HCT116 (cell line): ENCODE results near the gene S100A10. TPM values are rescaled to one million over a fixed set of nuclear protein-coding genes. Genes with fewer than 3 reads are reported as not detected.
A peak's percentile ranks its signal among the peaks of the same experiment; 100 is the strongest.

Experiments
- ATAC-seq: fragments of 200-7000 bp; cut with Tn5 transposase; 2 replicates; pipeline ENCODE4 v1.9.1; 2020; ENCODE audit warnings: mild to moderate bottlenecking, moderate library complexity
- BruUV-seq: library from RNA; stranded (reverse); fragments of 400-500 nt; replicated peaks from 2 replicates; lab custom pipeline; 2021; lab: Mats Ljungman, UMichigan
- CTCF ChIA-PET: fragments of 300-600 bp; sonication (Branson Sonifier 250); formaldehyde crosslinking; loops from one replicate; lab custom pipeline; 2021; ENCODE audit warnings: antibody characterized with exemption; lab: Charles Lee
- POLR2A ChIA-PET: fragments of 300-600, 350-600 bp; sonication (Branson Sonifier 250); formaldehyde crosslinking; loops from one replicate; lab custom pipeline; 2021; ENCODE audit warnings: antibody characterized with exemption; lab: Charles Lee
- RAD21 ChIA-PET, 2 experiments: fragments of 300-600 bp; sonication (Branson Sonifier 250); formaldehyde crosslinking; loops; one replicate each; lab custom pipeline; 2023; ENCODE audit warnings: low total read pairs in 2 of 2; ENCODE audit not compliant: uncharacterized antibody in 2 of 2, unreplicated experiment in 2 of 2, low non-redundant PET in 1 of 2; lab: Charles Lee
- DNase-seq: peaks from one replicate; pipeline ENCODE4 v3.0.0-alpha.2; 2010; ENCODE audit warnings: low read depth, low spot score
- H2AFZ ChIP-seq: fragments of 200-600 bp; shearing (Covaris generic), sonication (generic); 2 replicates; pipeline ENCODE4 v1.6.1; 2017; ENCODE audit warnings: low read depth, mixed run types, mixed read lengths, antibody characterized with exemption, low read length; ENCODE audit not compliant: poor library complexity, severe bottlenecking
- H3K27ac ChIP-seq: 2 replicates; pipeline ENCODE4 v1.5.1; 2012; ENCODE audit warnings: low read depth, low read length
- H3K27me3 ChIP-seq: fragments of 200-600 bp; sonication (generic); 2 replicates; pipeline ENCODE4 v1.6.1; 2016; ENCODE audit warnings: mixed run types, low read length, mixed read lengths; ENCODE audit not compliant: insufficient read depth
- H3K36me3 ChIP-seq, 2 experiments: fragments of 200-500 bp in 1 of 2; fragments of 200-600 bp in 1 of 2; sonication (Bioruptor generic) in 1 of 2; sonication (generic) in 1 of 2; 2 replicates each; pipeline versions ENCODE4 v1.5.1 to v1.6.1; 2014 to 2016; ENCODE audit warnings: low read length in 2 of 2, inconsistent platforms in 1 of 2, mixed read lengths in 1 of 2, mixed run types in 1 of 2; ENCODE audit not compliant: insufficient read depth in 2 of 2, control insufficient read depth in 1 of 2
- H3K4me1 ChIP-seq, 2 experiments: fragments of 200-600 bp in 1 of 2; sonication (generic) in 1 of 2; 2 replicates each; pipeline versions ENCODE4 v1.5.1 to v1.6.1; 2012 to 2017; ENCODE audit warnings: low read length in 2 of 2, inconsistent platforms in 1 of 2, mild to moderate bottlenecking in 1 of 2, mixed read lengths in 1 of 2, mixed run types in 1 of 2, moderate library complexity in 1 of 2; ENCODE audit not compliant: insufficient read depth in 2 of 2, control insufficient read depth in 1 of 2
- H3K4me2 ChIP-seq: fragments of 200-600 bp; sonication (generic); 2 replicates; pipeline ENCODE4 v1.6.1; 2017; ENCODE audit warnings: mixed run types, low read length, mixed read lengths
- H3K4me3 ChIP-seq, 2 experiments: fragments of 200-600 bp in 1 of 2; sonication (generic) in 1 of 2; replicated peaks in 1 of 2; 2 replicates each; pipeline ENCODE4 v1.5.1; 2011 to 2016; ENCODE audit warnings: low read length in 2 of 2, control low read depth in 1 of 2, low read depth in 1 of 2, mild to moderate bottlenecking in 1 of 2, mixed read lengths in 1 of 2, mixed run types in 1 of 2
- H3K79me2 ChIP-seq: fragments of 200-600 bp; sonication (generic); 2 replicates; pipeline ENCODE4 v1.6.1; 2017; ENCODE audit warnings: mild to moderate bottlenecking, mixed run types, low read length, moderate library complexity, mixed read lengths; ENCODE audit not compliant: insufficient read depth
- H3K9ac ChIP-seq: fragments of 200-600 bp; sonication (generic); 2 replicates; pipeline ENCODE4 v1.6.1; 2016; ENCODE audit warnings: low read length, mixed read lengths
- H3K9me2 ChIP-seq: fragments of 200-600 bp; sonication (generic), shearing (Covaris generic); 2 replicates; pipeline ENCODE4 v1.6.1; 2017; ENCODE audit warnings: mixed run types, mild to moderate bottlenecking, moderate library complexity; ENCODE audit not compliant: insufficient read depth
- H3K9me3 ChIP-seq, 2 experiments: fragments of 200-500 bp in 1 of 2; fragments of 200-600 bp in 1 of 2; sonication (Bioruptor generic) in 1 of 2; sonication (generic) in 1 of 2; 2 replicates each; pipeline ENCODE4 v1.6.1; 2014 to 2017; ENCODE audit warnings: low read length in 2 of 2, mixed read lengths in 2 of 2, inconsistent platforms in 1 of 2, low read depth in 1 of 2, mild to moderate bottlenecking in 1 of 2, mixed run types in 1 of 2, moderate library complexity in 1 of 2; ENCODE audit not compliant: control insufficient read depth in 1 of 2, insufficient read depth in 1 of 2
- H4K20me1 ChIP-seq: fragments of 200-600 bp; sonication (generic), shearing (Covaris generic); 2 replicates; pipeline ENCODE4 v1.6.1; 2017; ENCODE audit warnings: mixed run types, mild to moderate bottlenecking, moderate library complexity; ENCODE audit not compliant: insufficient read depth
- CBX3 ChIP-seq: IDR thresholded peaks from 2 replicates; pipeline ENCODE4 v1.6.1; 2012; ENCODE audit warnings: low read depth
- CEBPB ChIP-seq: IDR thresholded peaks from 2 replicates; pipeline ENCODE4 v1.6.1; 2012; ENCODE audit warnings: low read depth
- EZH2 ChIP-seq: fragments of 200-600 bp; sonication (generic); IDR thresholded peaks from 2 replicates; pipeline ENCODE4 v1.6.1; 2017; ENCODE audit warnings: antibody characterized with exemption, mixed run types
- EZH2phosphoT487 ChIP-seq: fragments of 200-600 bp; IDR thresholded peaks from 2 replicates; pipeline ENCODE4 v1.6.1; 2018; ENCODE audit warnings: antibody characterized with exemption, borderline replicate concordance
- MAX ChIP-seq: IDR thresholded peaks from 2 replicates; pipeline ENCODE4 v1.6.1; 2012
- POLR2A ChIP-seq: IDR thresholded peaks from 2 replicates; pipeline ENCODE4 v1.7.0; 2011; ENCODE audit warnings: borderline replicate concordance; ENCODE audit not compliant: insufficient read depth, insufficient read length; ENCODE audit errors: extremely low read depth
- POLR2AphosphoS5 ChIP-seq: IDR thresholded peaks from 2 replicates; pipeline ENCODE4 v1.6.1; 2011; ENCODE audit warnings: mild to moderate bottlenecking, low read depth, low read length, moderate library complexity
- RAD21 ChIP-seq: IDR thresholded peaks from 2 replicates; pipeline ENCODE4 v1.6.1; 2012; ENCODE audit warnings: low read depth, mild to moderate bottlenecking
- SP1 ChIP-seq: IDR thresholded peaks from 2 replicates; pipeline ENCODE4 v1.6.1; 2012; ENCODE audit warnings: low read depth
- TCF7L2 ChIP-seq: IDR thresholded peaks from 2 replicates; pipeline ENCODE4 v1.7.0; 2011; ENCODE audit warnings: borderline replicate concordance, inconsistent platforms; ENCODE audit not compliant: insufficient read depth, insufficient read length; ENCODE audit errors: extremely low read depth
- YY1 ChIP-seq: IDR thresholded peaks from 2 replicates; pipeline ENCODE4 v1.6.1; 2011; ENCODE audit warnings: low read length, low read depth, moderate library complexity, mild to moderate bottlenecking; ENCODE audit not compliant: insufficient replicate concordance; ENCODE audit errors: extremely low read depth
- intact Hi-C: fragments of 100-400 bp; cut with micrococcal nuclease; formaldehyde crosslinking; loops from 2 replicates; pipeline ENCODE4 v1.10.0; 2022
- total RNA-seq: library from RNA; stranded (reverse); gene quantifications from one replicate; pipeline ENCODE4 v1.2.1, GENCODE V29; 2021; ENCODE audit not compliant: unreplicated experiment

The S100A10 gene
- total RNA-seq, 1 experiment from 2014 or later, result 340 TPM

GRCh38 chr1:152000964-152001630 is 7.4 kb upstream of the S100A10 start:
- Histone ChIP-seq H2AFZ (no peak overlapping the region), H3K4me1 (peaks cover 5 to 24% of the 10 kb centered on the region in 2 experiments), H3K9ac (no peak overlapping the region), H3K9me3 (no peaks in the 10 kb centered on the region), H3K27ac (no peak overlapping the region), H3K4me3 (no peak overlapping the region), H3K36me3 (no peaks in the 10 kb centered on the region), H4K20me1 (no peaks in the 10 kb centered on the region), H3K79me2 (no peaks in the 10 kb centered on the region), H3K4me2 (0 out of 2 replicates have a peak overlapping the region, but pooled peaks have one; percentile 12), H3K27me3 (no peaks in the 10 kb centered on the region), H3K9me2 (no peaks in the 10 kb centered on the region)
- ChIA-PET POLR2A (interaction anchor here (0.6 to 2.7 kb wide), 7 partner anchors 8 to 802 kb away, joined by 3 to 10 read pairs (median 3); no protein-coding TSS in a partner anchor), CTCF (interaction anchor here (0.7 to 10.1 kb wide), 31 partner anchors 9 to 557 kb away, joined by 3 to 168 read pairs (median 5); partner anchors contain the start of genes MRPL9, S100A10 and THEM4), RAD21 (interaction anchor here (0.9 to 3.0 kb wide), 12 partner anchors 8 to 161 kb away, joined by 3 to 19 read pairs (median 4); partner anchors contain the start of gene C2CD4D (in 1 of the 2))
- BruUV-seq, result no TSS peak
- ATAC-seq (peak; percentile 13; the same call in 1 of the 2 replicates), DNase-seq (no peak)
- intact Hi-C loops, result loop anchor here (1.0 kb wide), 3 partner anchors 67 to 161 kb away; no protein-coding TSS in a partner anchor
- no peak for TF ChIP-seq CBX3
- TF ChIP-seq CEBPB, result no peak
- TF ChIP-seq POLR2AphosphoS5, result no peak

GRCh38 chr1:151998611-151999362 is 5.1 kb upstream of the S100A10 start:
- Histone ChIP-seq H3K9ac (no peak overlapping the region), H3K4me2 (no peak overlapping the region), H3K4me1 (peaks cover 26 to 47% of the 10 kb centered on the region in 2 experiments), H3K79me2 (no peaks in the 10 kb centered on the region), H4K20me1 (no peaks in the 10 kb centered on the region), H3K27ac (no peak overlapping the region), H3K4me3 (no peak overlapping the region), H3K36me3 (no peaks in the 10 kb centered on the region), H3K27me3 (no peaks in the 10 kb centered on the region), H3K9me3 (no peaks in the 10 kb centered on the region), H3K9me2 (no peaks in the 10 kb centered on the region), H2AFZ (no peak overlapping the region)
- no TSS peak for BruUV-seq
- TF ChIP-seq TCF7L2, result no peak
- TF ChIP-seq EZH2phosphoT487, result no peak
- TF ChIP-seq SP1, result no peak
- no peak for TF ChIP-seq YY1
- no peak for TF ChIP-seq MAX
- no peak for TF ChIP-seq POLR2A
- TF ChIP-seq RAD21, result no peak
- TF ChIP-seq EZH2, result no peak
- POLR2A ChIA-PET, result interaction anchor here (1.9 kb wide), 1 partner anchor 30 kb away, joined by 6 read pairs; no protein-coding TSS in a partner anchor
- CTCF ChIA-PET, result interaction anchor here (1.2 to 10.1 kb wide), 5 partner anchors 9 to 64 kb away, joined by 3 to 168 read pairs (median 4); no protein-coding TSS in a partner anchor
- intact Hi-C loops, result no loop called here
- RAD21 ChIA-PET, result interaction anchor here in 1 of 2 experiments (2.2 kb wide), 1 partner anchor 30 kb away, joined by 11 read pairs; no protein-coding TSS in a partner anchor
- no peak for DNase-seq
- ATAC-seq, result no peak
